ENCODE measurements around the gene TMCO4.

- no peak for TF ChIP-seq MYC (IDR thresholded peaks at IDR 0.05; ENCODE audit: low read depth, low read length)
- TF ChIP-seq CTCF (IDR thresholded peaks at IDR 0.05; ENCODE audit: extremely low read depth in 1 of 2, insufficient read depth in 1 of 2, low read depth in 1 of 2, low read length in 2 of 2) = no peak
- no peak for TF ChIP-seq POLR2A (IDR thresholded peaks at IDR 0.05; ENCODE audit: low read depth, low read length)
- TF ChIP-seq EZH2 (IDR thresholded peaks at IDR 0.05; ENCODE audit: borderline replicate concordance, low read depth, low read length, severe bottlenecking) = no peak
- TF ChIP-seq MAX (IDR thresholded peaks at IDR 0.05; ENCODE audit: insufficient read depth, insufficient read length) = no peak
- TF ChIP-seq JUN (IDR thresholded peaks at IDR 0.05; ENCODE audit: borderline replicate concordance, insufficient read depth, insufficient read length, low read depth) = no peak
Measured at GRCh38 chr1:19688041-19688842, 111.5 kb downstream of the TMCO4 start.
